HepG2 (cell line): Measurements from ENCODE around the gene HNRNPC. TPM values are rescaled to one million over a fixed set of nuclear protein-coding genes. Genes with fewer than 3 reads are reported as not detected.

Experiments used
- ATAC-seq: fragments of 200-7000 bp; cut with Tn5 transposase; 3 replicates; pipeline ENCODE4 v1.9.1; 2020; ENCODE audit warnings: mild to moderate bottlenecking, moderate library complexity
- BruUV-seq: library from RNA; stranded (reverse); fragments of 400-500 nt; replicated peaks from 2 replicates; lab custom pipeline; 2021; lab: Mats Ljungman, UMichigan
- CTCF ChIA-PET: fragments of 300-600 bp; formaldehyde crosslinking; extraction: SDS; loops from one replicate; lab custom pipeline; 2021; ENCODE audit warnings: low total read pairs, inconsistent platforms, low intra/inter-chr PET ratio; lab: Yijun Ruan, JAX
- POLR2A ChIA-PET: fragments of 350-600 bp; sonication (Branson Sonifier 250); formaldehyde crosslinking; loops from one replicate; lab custom pipeline; 2020; ENCODE audit warnings: antibody characterized with exemption, inconsistent platforms; lab: Yijun Ruan, JAX
- DNase-seq: peaks from one replicate; pipeline ENCODE4 v3.0.0-alpha.2; 2015; ENCODE audit warnings: low spot score
- FAIRE-seq: peaks from 3 replicates; lab custom pipeline; 2011; peaks lifted over from hg19 to GRCh38; lab: Jason Lieb, UNC
- H2AFZ ChIP-seq: one replicate; pipeline ENCODE4 v1.6.1; 2011; ENCODE audit warnings: low read length, inconsistent platforms
- H3K27ac ChIP-seq: fragments of 300-600 bp; 3 replicates; pipeline ENCODE4 v1.8.0; 2011; ENCODE audit warnings: mixed run types, mild to moderate bottlenecking, mixed read lengths, low read length, inconsistent platforms; ENCODE audit not compliant: insufficient read depth; ENCODE audit errors: extremely low read length
- H3K27me3 ChIP-seq, 2 experiments: fragments of 200-600 bp in 1 of 2; 2 replicates in 1 of 2; 3 replicates in 1 of 2; pipeline versions ENCODE4 v1.6.0 to v1.8.0; 2011; ENCODE audit warnings: low read length in 2 of 2, mild to moderate bottlenecking in 2 of 2, moderate library complexity in 2 of 2, inconsistent platforms in 1 of 2; ENCODE audit not compliant: insufficient read depth in 2 of 2, control insufficient read depth in 1 of 2
- H3K36me3 ChIP-seq, 2 experiments: fragments of 200-600 bp in 1 of 2; replicated peaks in 1 of 2; 2 replicates in 1 of 2; 3 replicates in 1 of 2; pipeline versions ENCODE4 v1.5.1 to v1.8.0; 2011; ENCODE audit warnings: low read length in 2 of 2, inconsistent platforms in 1 of 2; ENCODE audit not compliant: insufficient read depth in 2 of 2, control insufficient read depth in 1 of 2
- H3K4me1 ChIP-seq: 2 replicates; pipeline ENCODE4 v1.5.1; 2012; ENCODE audit warnings: low read length, inconsistent platforms; ENCODE audit not compliant: insufficient read depth
- H3K4me2 ChIP-seq: 2 replicates; pipeline ENCODE4 v1.6.0; 2011; ENCODE audit warnings: low read depth, low read length, inconsistent platforms
- H3K4me3 ChIP-seq, 3 experiments: fragments of 200-600 bp in 1 of 3; sonication (generic), shearing (Covaris generic) in 1 of 3; replicated peaks in 1 of 3; 2 replicates each; pipeline ENCODE4 v1.5.1; 2011 to 2016; ENCODE audit warnings: low read length in 3 of 3, inconsistent platforms in 2 of 3, low read depth in 2 of 3, mild to moderate bottlenecking in 2 of 3, control low read depth in 1 of 3, mixed read lengths in 1 of 3; ENCODE audit not compliant: insufficient read depth in 1 of 3
- H3K79me2 ChIP-seq: one replicate; pipeline ENCODE4 v1.6.1; 2011; ENCODE audit warnings: low read length, inconsistent platforms; ENCODE audit not compliant: insufficient read depth
- H3K9ac ChIP-seq: 2 replicates; pipeline ENCODE4 v1.6.0; 2011; ENCODE audit warnings: mild to moderate bottlenecking, low read depth, low read length, inconsistent platforms; ENCODE audit not compliant: insufficient read depth
- H3K9me3 ChIP-seq: 2 replicates; pipeline ENCODE4 v1.5.1; 2012; ENCODE audit warnings: mild to moderate bottlenecking, low read length
- H4K20me1 ChIP-seq: 2 replicates; pipeline ENCODE4 v1.6.0; 2011; ENCODE audit warnings: inconsistent platforms, mild to moderate bottlenecking, low read length, moderate library complexity; ENCODE audit not compliant: insufficient read depth
- HDAC2 ChIP-seq: sonication (generic); formaldehyde crosslinking; IDR thresholded peaks from 2 replicates; pipeline ENCODE4 v1.4.0; 2020; ENCODE audit warnings: missing genetic modification reagents
- JUNB ChIP-seq: sonication (generic); formaldehyde crosslinking; IDR thresholded peaks from 2 replicates; pipeline ENCODE4 v1.8.0; 2022; ENCODE audit warnings: missing genetic modification reagents, mild to moderate bottlenecking, borderline replicate concordance
- NFE2L2 ChIP-seq: fragments of 150-350 bp; IDR thresholded peaks from 2 replicates; pipeline ENCODE4 v1.6.1; 2014; ENCODE audit warnings: low read length
- PHF8 ChIP-seq: sonication (generic); formaldehyde crosslinking; IDR thresholded peaks from 2 replicates; pipeline ENCODE4 v1.5.0; 2020; ENCODE audit warnings: missing genetic modification reagents
- POLR2G ChIP-seq: fragments of 200-400 bp; formaldehyde crosslinking; IDR thresholded peaks from 2 replicates; pipeline ENCODE4 v1.6.1; 2018; ENCODE audit warnings: mild to moderate bottlenecking, low read depth, low read length, moderate library complexity
- RBM22 ChIP-seq: fragments of 200-400 bp; formaldehyde crosslinking; optimal IDR thresholded peaks from 2 replicates; pipeline ENCODE3; 2017; ENCODE audit warnings: mild to moderate bottlenecking, low read length, moderate library complexity
- TBP ChIP-seq: sonication (generic); formaldehyde crosslinking; IDR thresholded peaks from 2 replicates; pipeline ENCODE4 v1.5.0; 2020; ENCODE audit warnings: missing genetic modification reagents
- ZC3H13 ChIP-seq: sonication (generic); formaldehyde crosslinking; IDR thresholded peaks from 2 replicates; pipeline ENCODE4 v1.8.1; 2023; ENCODE audit warnings: mild to moderate bottlenecking, missing genetic modification reagents, moderate library complexity
- ZNF34 ChIP-seq: sonication (generic); formaldehyde crosslinking; IDR thresholded peaks from 2 replicates; pipeline ENCODE4 v1.4.0; 2020; ENCODE audit warnings: mild to moderate bottlenecking, missing genetic modification reagents, borderline replicate concordance
- ZNF350 ChIP-seq: sonication (generic); formaldehyde crosslinking; IDR thresholded peaks from 2 replicates; pipeline ENCODE4 v1.4.0; 2020; ENCODE audit warnings: mild to moderate bottlenecking, low read depth, missing genetic modification reagents, borderline replicate concordance
- WGBS: methylation state at CpG from one replicate; pipeline ENCODE4 v1.1.6; 2017; ENCODE audit warnings: low lambda C conversion rate; 5-methylcytosine and 5-hydroxymethylcytosine counted together
- in situ Hi-C: cut with HindIII; loops from 2 replicates; pipeline ENCODE4 v1.10.0; 2017; ENCODE audit warnings: low pct_unique_long_range_greater_than_20kb; ENCODE audit not compliant: extremely low pct_ligation_motif_present
- intact Hi-C: fragments of 100-400 bp; cut with micrococcal nuclease; formaldehyde crosslinking; loops from one replicate; pipeline ENCODE4 v1.10.0; 2022; ENCODE audit not compliant: unreplicated experiment
- polyA plus RNA-seq, 8 experiments: library from polyadenylated mRNA; depleted of rRNA in 3 of 8; stranded (reverse) in 7 of 8; unstranded in 1 of 8; fragments of >200 nt; fragmentation: Illumina TruSeq in 4 of 8; extraction: Trizol in 4 of 8; gene quantifications; 2 replicates each; pipeline versions ENCODE4 v1.2.1 to v1.2.3, GENCODE V29; 2011 to 2016; ENCODE audit warnings: low read depth in 4 of 8, missing spikeins in 1 of 8, mixed read lengths in 1 of 8; ENCODE audit not compliant: insufficient read depth in 1 of 8
- total RNA-seq, 5 experiments: library from RNA; depleted of rRNA; stranded (reverse); fragments of >200 nt; fragmentation: Illumina TruSeq; extraction: Trizol; gene quantifications; 2 replicates each; pipeline ENCODE4 v1.2.3, GENCODE V29; 2016; ENCODE audit warnings: low read depth in 1 of 5
- TF ChIP-seq, protein P1 (sequence below), 2 experiments: fragments of 450-650 bp in 1 of 2; sonication (generic) in 1 of 2; formaldehyde crosslinking; IDR thresholded peaks; 2 replicates each; pipeline versions ENCODE4 v1.5.0 to v1.8.0; 2020 to 2022; ENCODE audit warnings: mild to moderate bottlenecking in 1 of 2, missing genetic modification reagents in 1 of 2
- TF ChIP-seq, protein P2 (sequence below): sonication (generic); formaldehyde crosslinking; conservative IDR thresholded peaks from 2 replicates; pipeline ENCODE4 v1.4.0; 2020; ENCODE audit warnings: missing genetic modification reagents

The HNRNPC gene
- total and polyA plus RNA-seq, 2 of the 13 experiments (the other 11 are each of a cell fraction or from before 2014, with no cell fraction given), result 628 to 1,099 TPM

DNA sequence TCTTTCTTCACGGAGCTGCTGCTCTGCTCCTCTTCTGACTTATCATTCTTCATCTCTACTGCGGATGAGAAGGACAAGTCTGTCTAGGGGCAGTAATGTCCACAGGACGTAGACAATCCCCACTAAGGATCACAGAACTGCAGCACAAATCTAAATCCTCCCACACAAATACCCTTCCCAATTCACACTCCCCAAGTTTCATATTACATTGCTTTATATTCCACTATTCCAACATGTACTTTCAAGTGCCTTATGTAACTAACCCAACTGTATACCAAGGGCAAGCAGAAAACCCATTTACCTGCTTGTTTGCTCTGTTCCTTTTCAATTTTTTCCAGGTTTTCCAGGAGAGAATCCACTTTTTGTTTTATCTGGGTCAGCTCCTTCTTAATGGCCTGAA is 57.7 kb downstream of the HNRNPC start (continued):
- TF ChIP-seq, protein P1, sequence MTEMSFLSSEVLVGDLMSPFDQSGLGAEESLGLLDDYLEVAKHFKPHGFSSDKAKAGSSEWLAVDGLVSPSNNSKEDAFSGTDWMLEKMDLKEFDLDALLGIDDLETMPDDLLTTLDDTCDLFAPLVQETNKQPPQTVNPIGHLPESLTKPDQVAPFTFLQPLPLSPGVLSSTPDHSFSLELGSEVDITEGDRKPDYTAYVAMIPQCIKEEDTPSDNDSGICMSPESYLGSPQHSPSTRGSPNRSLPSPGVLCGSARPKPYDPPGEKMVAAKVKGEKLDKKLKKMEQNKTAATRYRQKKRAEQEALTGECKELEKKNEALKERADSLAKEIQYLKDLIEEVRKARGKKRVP (CRISPR knock-in tag; IDR thresholded peaks at IDR 0.05), result 0 out of 4 replicates have a peak, but pooled peaks of 1 of the 2 experiments have one; percentile 17
- TF ChIP-seq NFE2L2 (no peak), JUNB (no peak), TBP (no peak), RBM22 (peak; percentile 4), PHF8 (CRISPR knock-in tag) (no peak), ZC3H13 (no peak), ZNF34 (CRISPR knock-in tag) (no peak)
- TF ChIP-seq, protein P2, sequence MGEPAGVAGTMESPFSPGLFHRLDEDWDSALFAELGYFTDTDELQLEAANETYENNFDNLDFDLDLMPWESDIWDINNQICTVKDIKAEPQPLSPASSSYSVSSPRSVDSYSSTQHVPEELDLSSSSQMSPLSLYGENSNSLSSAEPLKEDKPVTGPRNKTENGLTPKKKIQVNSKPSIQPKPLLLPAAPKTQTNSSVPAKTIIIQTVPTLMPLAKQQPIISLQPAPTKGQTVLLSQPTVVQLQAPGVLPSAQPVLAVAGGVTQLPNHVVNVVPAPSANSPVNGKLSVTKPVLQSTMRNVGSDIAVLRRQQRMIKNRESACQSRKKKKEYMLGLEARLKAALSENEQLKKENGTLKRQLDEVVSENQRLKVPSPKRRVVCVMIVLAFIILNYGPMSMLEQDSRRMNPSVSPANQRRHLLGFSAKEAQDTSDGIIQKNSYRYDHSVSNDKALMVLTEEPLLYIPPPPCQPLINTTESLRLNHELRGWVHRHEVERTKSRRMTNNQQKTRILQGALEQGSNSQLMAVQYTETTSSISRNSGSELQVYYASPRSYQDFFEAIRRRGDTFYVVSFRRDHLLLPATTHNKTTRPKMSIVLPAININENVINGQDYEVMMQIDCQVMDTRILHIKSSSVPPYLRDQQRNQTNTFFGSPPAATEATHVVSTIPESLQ (CRISPR knock-in tag), result no peak

DNA sequence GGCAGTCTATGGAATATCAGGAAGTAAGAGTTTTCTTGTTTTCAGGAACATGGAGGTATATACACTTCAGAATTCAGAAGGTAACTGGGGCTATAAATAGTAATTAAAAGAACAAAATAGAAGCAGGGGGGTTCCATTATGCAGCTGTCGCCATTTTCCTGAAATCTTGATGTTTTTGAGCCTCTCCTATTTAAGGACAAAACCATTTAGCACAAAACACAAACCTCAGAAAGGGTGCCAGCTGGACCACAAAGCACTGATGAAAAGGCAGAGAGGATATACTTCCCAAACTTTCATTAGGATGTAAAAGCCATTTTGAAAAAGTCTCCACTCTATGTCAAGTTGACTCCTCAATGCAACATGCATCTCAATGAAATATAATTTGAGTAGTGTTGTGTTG is 59.2 kb downstream of the HNRNPC start:
- Histone ChIP-seq H3K9ac (no peak overlapping the region), H3K4me2 (no peak overlapping the region), H3K4me3 (no peak overlapping the region), H3K79me2 (peaks cover 15% of the 10 kb centered on the region), H4K20me1 (peaks cover 63% of the 10 kb centered on the region), H3K27ac (no peak overlapping the region), H2AFZ (no peak overlapping the region), H3K36me3 (peaks cover 29 to 74% of the 10 kb centered on the region in 2 experiments), H3K4me1 (peaks cover 40% of the 10 kb centered on the region), H3K9me3 (no peaks in the 10 kb centered on the region), H3K27me3 (no peaks in the 10 kb centered on the region)
- DNase-seq, result no peak
- ChIA-PET POLR2A (no interaction called here), CTCF (no interaction called here)
- ATAC-seq, result no peak
- no TSS peak for BruUV-seq
- in situ Hi-C loops, result no loop called here
- no peak for FAIRE-seq
- intact Hi-C loops, result no loop called here
- WGBS, result 98% methylated on average over 1 of the region's 1 CpG
- peak; percentile 95 for TF ChIP-seq RBM22
- TF ChIP-seq POLR2G, result peak; percentile 47; the same call in 1 of the 2 replicates
- no peak for TF ChIP-seq ZNF350 (CRISPR knock-in tag)
- no peak for TF ChIP-seq HDAC2 (CRISPR knock-in tag)
- TF ChIP-seq, all 625 proteins: peak for 2
